Astrocyte (in vitro differentiated cells and primary cell): ENCODE measurements around the gene SPATA25. TPM values are rescaled to one million over a fixed set of nuclear protein-coding genes. Genes with fewer than 3 reads are reported as not detected.

Experiments
- DNase-seq: peaks from one replicate; pipeline ENCODE4 v3.0.0-alpha.2; 2010; ENCODE audit warnings: low read depth
- FAIRE-seq: peaks from 2 replicates; lab custom pipeline; 2011; peaks lifted over from hg19 to GRCh38; lab: Jason Lieb, UNC
- H2AFZ ChIP-seq: 2 replicates; pipeline ENCODE4 v1.6.0; 2012; ENCODE audit warnings: low read depth, low read length, inconsistent platforms
- H3K27ac ChIP-seq: 2 replicates; pipeline ENCODE4 v1.5.1; 2011; ENCODE audit warnings: low read depth, low read length, inconsistent platforms
- H3K27me3 ChIP-seq: 2 replicates; pipeline ENCODE4 v1.6.0; 2011; ENCODE audit warnings: low read length, inconsistent platforms; ENCODE audit not compliant: insufficient read depth
- H3K36me3 ChIP-seq: 2 replicates; pipeline ENCODE4 v1.5.1; 2011; ENCODE audit warnings: low read length, inconsistent platforms; ENCODE audit not compliant: insufficient read depth
- H3K4me1 ChIP-seq: 2 replicates; pipeline ENCODE4 v1.5.1; 2011; ENCODE audit warnings: low read length, inconsistent platforms; ENCODE audit not compliant: insufficient read depth
- H3K4me2 ChIP-seq: 2 replicates; pipeline ENCODE4 v1.6.0; 2012; ENCODE audit warnings: low read length, inconsistent platforms
- H3K4me3 ChIP-seq: 2 replicates; pipeline ENCODE4 v1.5.1; 2011; ENCODE audit warnings: low read depth, mild to moderate bottlenecking, low read length, inconsistent platforms; ENCODE audit not compliant: insufficient read depth
- H3K79me2 ChIP-seq: 2 replicates; pipeline ENCODE4 v1.6.0; 2012; ENCODE audit warnings: mild to moderate bottlenecking, low read length, inconsistent platforms; ENCODE audit not compliant: insufficient read depth
- H3K9ac ChIP-seq: 2 replicates; pipeline ENCODE4 v1.6.0; 2012; ENCODE audit warnings: mild to moderate bottlenecking, low read length, inconsistent platforms
- H3K9me3 ChIP-seq: 2 replicates; pipeline ENCODE4 v1.5.1; 2012; ENCODE audit warnings: low read depth, mild to moderate bottlenecking, low read length, inconsistent platforms; ENCODE audit not compliant: insufficient read depth
- H4K20me1 ChIP-seq: 2 replicates; pipeline ENCODE4 v1.6.0; 2012; ENCODE audit warnings: low read length, inconsistent platforms; ENCODE audit not compliant: insufficient read depth
- H3K27ac Mint-ChIP-seq: one replicate; pipeline ENCODE4 v1.8.0; 2021; ENCODE audit warnings: mild to moderate bottlenecking, mixed read lengths; ENCODE audit not compliant: unreplicated experiment
- H3K27me3 Mint-ChIP-seq: one replicate; pipeline ENCODE4 v1.8.0; 2021; ENCODE audit warnings: low read depth, mixed read lengths; ENCODE audit not compliant: unreplicated experiment
- H3K36me3 Mint-ChIP-seq: one replicate; pipeline ENCODE4 v1.8.0; 2021; ENCODE audit warnings: low read depth, mixed read lengths; ENCODE audit not compliant: unreplicated experiment
- H3K4me1 Mint-ChIP-seq: one replicate; pipeline ENCODE4 v1.8.0; 2021; ENCODE audit warnings: low read depth, mixed read lengths; ENCODE audit not compliant: unreplicated experiment
- H3K4me3 Mint-ChIP-seq: one replicate; pipeline ENCODE4 v1.8.0; 2021; ENCODE audit warnings: mild to moderate bottlenecking, moderate library complexity, mixed read lengths; ENCODE audit not compliant: unreplicated experiment
- H3K9me3 Mint-ChIP-seq: one replicate; pipeline ENCODE4 v1.8.0; 2021; ENCODE audit warnings: mild to moderate bottlenecking, mixed read lengths; ENCODE audit not compliant: unreplicated experiment
- EZH2 ChIP-seq: IDR thresholded peaks from 2 replicates; pipeline ENCODE4 v1.6.1; 2012; ENCODE audit warnings: mild to moderate bottlenecking, low read length, inconsistent platforms; ENCODE audit not compliant: insufficient read depth
- total RNA-seq: library from RNA; stranded (reverse); gene quantifications from 2 replicates; pipeline ENCODE4 v1.2.1, GENCODE V29; 2021
- TF ChIP-seq, protein P1 (sequence below): IDR thresholded peaks from 2 replicates; pipeline ENCODE4 v1.5.1; 2011; ENCODE audit warnings: low read depth, mild to moderate bottlenecking, inconsistent platforms, low read length, moderate library complexity; ENCODE audit not compliant: insufficient read depth

Gene SPATA25
- total RNA-seq, 1 donor from 2014 or later, result 1.7 TPM

DNA sequence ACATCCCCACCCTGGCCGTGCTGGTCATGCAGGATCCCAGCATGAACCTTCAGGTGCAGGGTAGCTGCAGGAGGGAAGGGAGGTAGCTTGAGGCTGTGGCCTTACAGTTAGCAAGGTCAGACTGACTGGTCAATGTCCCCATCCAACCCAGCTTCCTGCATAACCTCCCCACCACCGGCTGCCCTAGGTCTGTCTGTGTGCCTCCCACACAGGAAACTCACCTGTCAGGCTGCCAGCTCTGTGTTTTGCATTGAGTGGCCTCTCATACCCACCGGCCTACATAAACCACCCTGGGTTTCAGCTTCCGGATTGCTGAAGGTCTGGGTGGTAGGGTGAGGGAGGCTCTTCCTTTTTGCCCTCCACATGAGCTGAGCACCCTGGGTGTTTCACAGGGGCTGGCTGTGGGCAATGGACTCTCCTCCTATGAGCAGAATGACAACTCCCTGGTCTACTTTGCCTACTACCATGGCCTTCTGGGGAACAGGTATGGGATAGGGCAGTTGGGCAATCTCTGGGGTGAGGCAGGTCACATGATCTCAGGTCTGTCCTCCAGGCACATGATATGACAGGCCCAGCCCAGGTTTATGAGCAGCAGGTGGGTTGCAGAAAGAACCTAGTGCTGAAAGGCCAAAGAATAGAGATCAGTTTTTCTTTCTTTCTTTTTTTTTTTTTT, 5.5 kb upstream of the SPATA25 start:
- Histone ChIP-seq H3K36me3 (peaks cover 8% of the 10 kb centered on the region), H3K9me3 (no peaks in the 10 kb centered on the region), H3K4me1 (peaks cover 30% of the 10 kb centered on the region), H2AFZ (no peak overlapping the region), H3K27ac (no peak overlapping the region), H3K27me3 (no peaks in the 10 kb centered on the region), H3K9ac (no peak overlapping the region), H3K4me3 (no peak overlapping the region), H4K20me1 (peaks cover 24% of the 10 kb centered on the region), H3K79me2 (peaks cover 16% of the 10 kb centered on the region), H3K4me2 (no peak overlapping the region)
- peaks cover 9% of the 10 kb centered on the region for H3K4me1 Mint-ChIP-seq
- H3K27me3 Mint-ChIP-seq, result no peaks in the 10 kb centered on the region
- FAIRE-seq (no peak), DNase-seq (no peak)
- peak overlapping the region; percentile 89 for H3K4me3 Mint-ChIP-seq
- H3K36me3 Mint-ChIP-seq, result peaks cover 20% of the 10 kb centered on the region
- H3K9me3 Mint-ChIP-seq, result no peaks in the 10 kb centered on the region
- no peak for TF ChIP-seq EZH2
- TF ChIP-seq, protein P1, sequence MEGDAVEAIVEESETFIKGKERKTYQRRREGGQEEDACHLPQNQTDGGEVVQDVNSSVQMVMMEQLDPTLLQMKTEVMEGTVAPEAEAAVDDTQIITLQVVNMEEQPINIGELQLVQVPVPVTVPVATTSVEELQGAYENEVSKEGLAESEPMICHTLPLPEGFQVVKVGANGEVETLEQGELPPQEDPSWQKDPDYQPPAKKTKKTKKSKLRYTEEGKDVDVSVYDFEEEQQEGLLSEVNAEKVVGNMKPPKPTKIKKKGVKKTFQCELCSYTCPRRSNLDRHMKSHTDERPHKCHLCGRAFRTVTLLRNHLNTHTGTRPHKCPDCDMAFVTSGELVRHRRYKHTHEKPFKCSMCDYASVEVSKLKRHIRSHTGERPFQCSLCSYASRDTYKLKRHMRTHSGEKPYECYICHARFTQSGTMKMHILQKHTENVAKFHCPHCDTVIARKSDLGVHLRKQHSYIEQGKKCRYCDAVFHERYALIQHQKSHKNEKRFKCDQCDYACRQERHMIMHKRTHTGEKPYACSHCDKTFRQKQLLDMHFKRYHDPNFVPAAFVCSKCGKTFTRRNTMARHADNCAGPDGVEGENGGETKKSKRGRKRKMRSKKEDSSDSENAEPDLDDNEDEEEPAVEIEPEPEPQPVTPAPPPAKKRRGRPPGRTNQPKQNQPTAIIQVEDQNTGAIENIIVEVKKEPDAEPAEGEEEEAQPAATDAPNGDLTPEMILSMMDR, result no peak
- no peak overlapping the region for H3K27ac Mint-ChIP-seq

DNA sequence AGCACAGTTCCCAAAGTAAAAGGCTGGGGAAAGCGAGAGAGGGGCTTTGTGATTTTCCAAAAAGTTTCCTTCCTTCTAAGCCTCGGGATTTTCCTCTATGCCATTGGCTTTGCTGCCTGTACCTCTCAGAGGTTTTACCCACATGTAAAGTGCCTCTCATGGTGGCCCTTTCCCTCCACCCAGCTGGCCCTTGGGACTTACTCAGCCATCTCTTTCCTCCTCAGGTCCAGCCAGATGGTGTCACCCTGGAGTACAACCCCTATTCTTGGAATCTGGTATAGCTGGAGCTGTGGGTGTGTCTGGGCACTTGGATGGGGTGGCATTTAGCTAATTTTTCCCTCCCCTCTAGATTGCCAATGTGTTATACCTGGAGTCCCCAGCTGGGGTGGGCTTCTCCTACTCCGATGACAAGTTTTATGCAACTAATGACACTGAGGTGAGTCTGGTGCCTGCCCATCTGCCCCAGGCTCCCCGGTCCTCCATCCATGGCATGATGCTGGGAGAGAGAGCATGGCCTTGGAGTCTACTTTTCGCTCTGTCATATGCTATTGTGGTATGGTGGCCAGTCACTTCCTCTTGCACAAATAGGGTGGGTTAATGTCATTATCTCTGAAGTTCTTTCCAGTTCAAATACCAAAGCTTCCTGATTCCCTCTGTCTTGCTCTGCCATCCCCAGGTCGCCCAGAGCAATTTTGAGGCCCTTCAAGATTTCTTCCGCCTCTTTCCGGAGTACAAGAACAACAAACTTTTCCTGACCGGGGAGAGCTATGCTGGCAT, 4.8 kb upstream of the SPATA25 start:
- no peaks in the 10 kb centered on the region for H3K9me3 Mint-ChIP-seq
- Histone ChIP-seq H3K27ac (no peak overlapping the region), H3K36me3 (peaks cover 2% of the 10 kb centered on the region), H3K27me3 (no peaks in the 10 kb centered on the region), H3K9me3 (no peaks in the 10 kb centered on the region), H2AFZ (peak overlapping the region; percentile 94), H3K4me3 (peak overlapping the region; percentile 77), H3K79me2 (peaks cover 16% of the 10 kb centered on the region), H4K20me1 (peaks cover 28% of the 10 kb centered on the region), H3K4me2 (peak overlapping the region; percentile 99), H3K4me1 (peaks cover 30% of the 10 kb centered on the region), H3K9ac (peak overlapping the region; percentile 88)
- DNase-seq, result no peak
- H3K4me3 Mint-ChIP-seq, result peak overlapping the region; percentile 89
- FAIRE-seq, result no peak
- H3K36me3 Mint-ChIP-seq, result peaks cover 19% of the 10 kb centered on the region
- TF ChIP-seq, protein P1, result peak; percentile 12
- TF ChIP-seq EZH2, result no peak
- peak overlapping the region; percentile 62 for H3K27ac Mint-ChIP-seq
- no peaks in the 10 kb centered on the region for H3K27me3 Mint-ChIP-seq
- peaks cover 9% of the 10 kb centered on the region for H3K4me1 Mint-ChIP-seq
